SK-N-SH treated with all-trans-retinoic acid at 6 μM for 48 hours (cell line): ENCODE measurements around the gene VAMP3.

Source experiments
- ARNTL ChIP-seq: fragments of 450-650 bp; formaldehyde crosslinking; IDR thresholded peaks from 2 replicates; pipeline ENCODE4 v1.5.0; 2020; ENCODE audit warnings: low read depth, mild to moderate bottlenecking, moderate library complexity, borderline replicate concordance
- CSDC2 ChIP-seq: fragments of 250-450 bp; sonication (Bioruptor Pico); IDR thresholded peaks from 2 replicates; pipeline ENCODE4 v1.5.0; 2020; ENCODE audit warnings: mild to moderate bottlenecking, moderate library complexity
- CSRNP3 ChIP-seq: fragments of 250-450 bp; sonication (Bioruptor Pico); IDR thresholded peaks from 2 replicates; pipeline ENCODE4 v1.5.1; 2021; ENCODE audit warnings: mild to moderate bottlenecking, moderate library complexity
- ESRRG ChIP-seq: fragments of 250-450 bp; sonication (Bioruptor Pico); IDR thresholded peaks from 2 replicates; pipeline ENCODE4 v1.6.1; 2021; ENCODE audit warnings: mild to moderate bottlenecking
- GLIS3 ChIP-seq: fragments of 250-450 bp; sonication (Bioruptor Pico); IDR thresholded peaks from 2 replicates; pipeline ENCODE4 v1.5.0; 2020; ENCODE audit warnings: mild to moderate bottlenecking, moderate library complexity
- ISL1 ChIP-seq: fragments of 250-450 bp; sonication (Bioruptor Pico); IDR thresholded peaks from 2 replicates; pipeline ENCODE4 v2.1.2; 2022; ENCODE audit warnings: mild to moderate bottlenecking, moderate library complexity
- PATZ1 ChIP-seq: fragments of 250-450 bp; sonication (Bioruptor Pico); IDR thresholded peaks from 2 replicates; pipeline ENCODE4 v1.8.0; 2020; ENCODE audit warnings: mild to moderate bottlenecking, moderate library complexity, borderline replicate concordance
- PPARA ChIP-seq: fragments of 250-450 bp; sonication (Bioruptor Pico); IDR thresholded peaks from 2 replicates; pipeline ENCODE4 v1.5.0; 2020; ENCODE audit warnings: mild to moderate bottlenecking, borderline replicate concordance
- SNAI2 ChIP-seq: fragments of 250-450 bp; sonication (Bioruptor Pico); IDR thresholded peaks from 2 replicates; pipeline ENCODE4 v1.5.0; 2020; ENCODE audit warnings: mild to moderate bottlenecking, moderate library complexity
- TCF4 ChIP-seq: fragments of 250-450 bp; sonication (Bioruptor Pico); IDR thresholded peaks from 2 replicates; pipeline ENCODE4 v1.8.0; 2021; ENCODE audit warnings: mild to moderate bottlenecking, moderate library complexity, borderline replicate concordance
- TOX ChIP-seq: fragments of 250-450 bp; sonication (Bioruptor Pico); IDR thresholded peaks from 2 replicates; pipeline ENCODE4 v1.8.0; 2021; ENCODE audit warnings: mild to moderate bottlenecking, moderate library complexity, borderline replicate concordance
- ZFP3 ChIP-seq: fragments of 250-450 bp; sonication (Bioruptor Pico); IDR thresholded peaks from 2 replicates; pipeline ENCODE4 v1.5.0; 2020; ENCODE audit warnings: mild to moderate bottlenecking, moderate library complexity
- ZFP30 ChIP-seq: fragments of 450-650 bp; formaldehyde crosslinking; IDR thresholded peaks from 2 replicates; pipeline ENCODE4 v1.5.0; 2022; ENCODE audit warnings: mild to moderate bottlenecking, moderate library complexity
- ZNF8 ChIP-seq: fragments of 450-650 bp; formaldehyde crosslinking; IDR thresholded peaks from 2 replicates; pipeline ENCODE4 v1.5.0; 2020; ENCODE audit warnings: mild to moderate bottlenecking, moderate library complexity

- TF ChIP-seq ZNF8 (CRISPR knock-in tag) = no peak
- TF ChIP-seq ZFP30 (CRISPR knock-in tag) = no peak
- no peak for TF ChIP-seq ESRRG
- TF ChIP-seq CSDC2 = no peak
- no peak for TF ChIP-seq PATZ1 (CRISPR knock-in tag)
- TF ChIP-seq ARNTL (CRISPR knock-in tag) = no peak
- TF ChIP-seq SNAI2 (CRISPR knock-in tag) = no peak
- TF ChIP-seq ZFP3 (CRISPR knock-in tag) = no peak
- no peak for TF ChIP-seq PPARA
- no peak for TF ChIP-seq TOX (CRISPR knock-in tag)
- no peak for TF ChIP-seq CSRNP3 (CRISPR knock-in tag)
- no peak for TF ChIP-seq TCF4 (CRISPR knock-in tag)
- no peak for TF ChIP-seq GLIS3
- no peak for TF ChIP-seq ISL1 (CRISPR knock-in tag)
Measured at GRCh38 chr1:7770997-7771822, at the start of gene VAMP3.
